Small intestine (tissue), 7 donors: ENCODE data around the gene GEN1. TPM values are rescaled to one million over a fixed set of nuclear protein-coding genes. Genes with fewer than 3 reads are reported as not detected.
A peak's percentile ranks its signal among the peaks of the same experiment; 100 is the strongest.

Experiments used
- DNase-seq, 2 donors: peaks; one replicate each; pipeline versions ENCODE4 v3.0.0 to v3.0.0-alpha.2; 2013
- FAIRE-seq: peaks from 2 replicates; lab custom pipeline; 2012; peaks lifted over from hg19 to GRCh38; lab: Jason Lieb, UNC
- H3K27ac ChIP-seq, 3 donors: one replicate each; pipeline ENCODE4 v1.5.1; 2013; ENCODE audit warnings: low read length in 2 of 3, mild to moderate bottlenecking in 2 of 3, control low read depth in 1 of 3, inconsistent platforms in 1 of 3, low read depth in 1 of 3, moderate library complexity in 1 of 3
- H3K27me3 ChIP-seq, 3 donors: one replicate each; pipeline ENCODE4 v1.6.1; 2013; ENCODE audit warnings: low read length in 3 of 3, inconsistent platforms in 1 of 3; ENCODE audit not compliant: control insufficient read depth in 3 of 3, insufficient read depth in 3 of 3
- H3K36me3 ChIP-seq, 3 donors: one replicate each; pipeline ENCODE4 v1.6.1; 2013; ENCODE audit warnings: low read length in 3 of 3, inconsistent platforms in 1 of 3, low read depth in 1 of 3, mild to moderate bottlenecking in 1 of 3, moderate library complexity in 1 of 3; ENCODE audit not compliant: control insufficient read depth in 3 of 3, insufficient read depth in 2 of 3
- H3K4me1 ChIP-seq, 3 donors: one replicate each; pipeline ENCODE4 v1.6.1; 2013; ENCODE audit warnings: low read length in 2 of 3, inconsistent platforms in 1 of 3, low read depth in 1 of 3, mild to moderate bottlenecking in 1 of 3, moderate library complexity in 1 of 3; ENCODE audit not compliant: control insufficient read depth in 3 of 3, insufficient read depth in 2 of 3
- H3K4me3 ChIP-seq, 3 donors: one replicate each; pipeline ENCODE4 v1.5.1; 2013; ENCODE audit warnings: low read length in 3 of 3, control low read depth in 1 of 3, inconsistent platforms in 1 of 3, low read depth in 1 of 3, mild to moderate bottlenecking in 1 of 3, moderate library complexity in 1 of 3
- H3K9me3 ChIP-seq, 2 donors: one replicate each; pipeline ENCODE4 v1.6.1; 2013; ENCODE audit warnings: low read depth in 1 of 2, low read length in 1 of 2; ENCODE audit not compliant: control insufficient read depth in 2 of 2, insufficient read depth in 1 of 2
- WGBS, 3 donors: extraction: QIAGEN DNeasy Blood & Tissue Kit; methylation state at CpG; one replicate each; pipeline ENCODE4 v1.1.7; 2013; 5-methylcytosine and 5-hydroxymethylcytosine counted together
- polyA plus RNA-seq, 4 donors: library from polyadenylated mRNA; stranded (reverse) in 3 of 4; unstranded in 1 of 4; fragments of 200-250 nt in 3 of 4; fragments of 120-200 nt in 1 of 4; gene quantifications; one replicate each; pipeline versions ENCODE4 v1.2.1 to v1.2.3, GENCODE V29; 2013
- donor health status: healthy with polysubstance abuse.
- donor health status: control.
- donor health status: control.
- donor health status: Bipolar disorder and iron deficiency.
- donor health status: healthy.

The GEN1 gene
- polyA plus RNA-seq, 4 donors = 1.1 to 9.5 (median 3.4) TPM

DNA sequence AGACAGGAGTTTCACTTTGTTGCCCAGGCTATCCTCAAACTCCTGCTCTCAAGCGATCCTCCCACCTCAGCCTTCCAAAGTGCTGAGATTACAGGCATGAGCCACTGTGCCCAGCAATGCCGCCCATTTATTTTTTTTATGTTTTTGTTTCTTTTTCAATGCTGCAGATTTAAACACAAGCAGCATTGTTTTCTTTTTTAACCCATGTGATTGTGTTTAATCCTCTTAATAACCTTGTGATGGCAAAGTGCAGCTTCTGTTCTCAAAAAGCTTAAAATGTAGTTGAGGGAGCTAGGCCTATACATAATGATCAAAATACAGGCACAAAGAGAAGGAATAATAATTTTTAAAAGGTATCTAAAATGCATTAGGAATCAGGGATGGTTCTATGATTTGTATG is 73.8 kb downstream of the GEN1 start:
- Histone ChIP-seq H3K4me3 (no peak overlapping the region), H3K27me3 (peaks cover 0 to 13% (median 2%) of the 10 kb centered on the region in 3 donors), H3K4me1 (peaks cover 0 to 6% (median 2%) of the 10 kb centered on the region in 3 donors), H3K9me3 (no peaks in the 10 kb centered on the region), H3K27ac (no peak overlapping the region), H3K36me3 (no peaks in the 10 kb centered on the region)
- WGBS, 3 donors = 44 to 79% (median 78%) methylated on average over 2 of the region's 2 CpGs
- FAIRE-seq = no peak
- no peak for DNase-seq

DNA sequence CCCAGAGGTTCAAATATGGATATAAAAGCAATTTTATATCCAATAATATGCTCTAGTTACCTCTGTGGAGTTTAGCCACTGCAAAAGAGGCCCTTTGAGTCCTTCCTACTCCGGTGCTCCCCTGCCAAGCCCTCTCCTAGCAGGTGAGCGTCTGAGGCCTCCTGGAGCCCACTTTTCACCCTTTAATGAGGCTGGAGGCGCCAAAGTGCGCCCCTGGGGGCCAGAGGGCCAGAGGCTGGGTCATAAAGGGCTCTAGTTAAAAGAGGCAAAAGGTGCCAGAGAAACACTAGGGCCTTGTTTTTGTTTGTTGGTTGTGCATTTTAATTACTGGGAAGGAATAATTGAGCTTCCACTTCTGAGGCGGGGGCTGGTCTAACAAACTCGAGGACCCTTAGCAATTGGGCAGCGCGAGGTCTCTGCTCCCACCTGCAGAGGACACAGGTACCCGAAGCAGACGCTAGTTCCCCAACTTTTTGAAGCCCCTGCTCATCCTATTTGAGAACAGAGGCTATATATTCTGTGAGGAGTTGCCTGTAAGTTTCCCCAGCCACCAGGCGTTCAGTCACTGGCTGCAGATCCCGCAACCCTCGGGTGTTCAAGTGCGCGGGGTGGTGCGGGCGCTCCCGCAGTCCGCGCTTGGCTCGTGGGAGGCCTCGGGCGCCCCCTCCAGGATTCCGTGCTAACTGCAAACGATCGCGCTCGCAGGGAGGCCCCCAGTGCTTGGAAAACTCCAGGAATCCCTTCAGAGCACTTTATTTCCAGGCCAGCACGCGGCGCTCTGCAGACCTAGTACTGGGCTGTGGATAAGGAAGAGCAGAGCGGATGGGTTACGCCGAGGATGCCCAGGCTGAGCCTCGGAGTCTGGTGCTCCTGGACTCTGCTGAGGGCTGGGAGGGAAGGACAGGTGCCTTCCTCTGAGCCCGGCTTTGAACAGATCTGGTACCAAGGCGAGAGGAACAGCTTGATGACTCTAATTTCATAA is 76.4 kb downstream of the GEN1 start:
- H3K36me3 ChIP-seq = no peaks in the 10 kb centered on the region
- H3K4me3 ChIP-seq = peak overlapping the region in 1 of 3 donors; percentile 11
- no peak overlapping the region for H3K27ac ChIP-seq
- 14 to 18% (median 17%) methylated on average over 37 of the region's 37 CpGs for WGBS, 3 donors
- FAIRE-seq (no peak), DNase-seq (peak; percentile 36 to 86)
- H3K27me3 ChIP-seq = peaks cover 0 to 13% (median 2%) of the 10 kb centered on the region in 3 donors
- no peaks in the 10 kb centered on the region for H3K9me3 ChIP-seq
- peaks cover 0 to 6% (median 2%) of the 10 kb centered on the region in 3 donors for H3K4me1 ChIP-seq

DNA sequence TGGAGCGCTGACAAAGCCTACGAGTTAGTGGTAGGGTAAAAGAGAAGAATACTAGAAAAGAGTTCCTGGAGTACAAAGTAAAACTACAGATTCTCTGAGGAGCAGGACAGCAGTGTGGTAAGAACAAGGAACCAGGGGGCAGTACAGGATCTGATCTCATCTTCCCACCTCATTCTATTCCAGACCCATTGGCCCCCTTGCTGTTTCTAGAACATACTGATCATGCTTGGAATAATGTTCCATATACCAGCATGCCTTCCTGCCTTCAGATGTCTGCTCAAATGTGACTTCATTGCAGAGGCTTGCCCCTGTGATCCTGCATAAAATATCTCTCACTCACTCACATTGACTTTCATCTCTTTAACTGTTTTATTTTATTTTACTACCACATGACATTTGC is 81.6 kb downstream of the GEN1 start:
- H3K4me3 ChIP-seq = no peak overlapping the region
- no peaks in the 10 kb centered on the region for H3K9me3 ChIP-seq
- DNase-seq (no peak), FAIRE-seq (no peak)
- 23 to 89% (median 54%) methylated on average over 2 of the region's 2 CpGs for WGBS, 3 donors
- peaks cover 0 to 3% (median under 1%) of the 10 kb centered on the region in 3 donors for H3K4me1 ChIP-seq
- peaks cover 0 to 7% (median 0%) of the 10 kb centered on the region in 3 donors for H3K27me3 ChIP-seq
- H3K36me3 ChIP-seq = no peaks in the 10 kb centered on the region
- no peak overlapping the region for H3K27ac ChIP-seq

Other genes starting within 250 kb of the GEN1 start
- under 1 TPM in 1 of 4 donors, not detected in 3; 0.03 TPM for gene RAD51AP2, start 235.7 kb upstream of the GEN1 start, polyA plus RNA-seq
- gene VSNL1, start 213.4 kb upstream of the GEN1 start, polyA plus RNA-seq = under 1 TPM in 3 of 4 donors, not detected in 1; 0.07 to 0.54 (median 0.16) TPM
- 10 to 100 TPM in 2 of 4 donors, 1 to 10 TPM in 2; 8.8 to 22.6 (median 10.5) TPM for gene SMC6, start 328 bp upstream of the GEN1 start, polyA plus RNA-seq
- gene MSGN1, start 62.3 kb downstream of the GEN1 start, polyA plus RNA-seq = not detected
- gene KCNS3, start 124.5 kb downstream of the GEN1 start, polyA plus RNA-seq = 10 to 100 TPM in 1 of 4 donors, 1 to 10 TPM in 2, under 1 TPM in 1; 0.67 to 14.7 (median 4.2) TPM